Aorta (tissue), 5 donors: Measurements from ENCODE around the gene ANP32A. TPM values are rescaled to one million over a fixed set of nuclear protein-coding genes. Genes with fewer than 3 reads are reported as not detected.
A peak's percentile ranks its signal among the peaks of the same experiment; 100 is the strongest.

Source experiments
- ATAC-seq: fragments of 200-7000 bp; cut with Tn5 transposase; one replicate; pipeline ENCODE4 v1.9.1; 2022; ENCODE audit warnings: moderate library complexity; ENCODE audit not compliant: low FRiP score
- DNase-seq, 2 donors: peaks; one replicate each; pipeline ENCODE4 v3.0.0-alpha.2; 2020
- H3K27ac ChIP-seq, 2 donors: one replicate each; pipeline ENCODE4 v1.5.1; 2013; ENCODE audit warnings: low read length in 2 of 2, mild to moderate bottlenecking in 2 of 2, moderate library complexity in 2 of 2, control low read depth in 1 of 2, inconsistent platforms in 1 of 2, low read depth in 1 of 2
- H3K27me3 ChIP-seq, 2 donors: one replicate each; pipeline ENCODE4 v1.6.1; 2013; ENCODE audit warnings: control low read depth in 1 of 2, low read length in 1 of 2, mild to moderate bottlenecking in 1 of 2, moderate library complexity in 1 of 2; ENCODE audit not compliant: insufficient read depth in 2 of 2, control insufficient read depth in 1 of 2
- H3K36me3 ChIP-seq, 2 donors: one replicate each; pipeline ENCODE4 v1.6.1; 2013; ENCODE audit warnings: control low read depth in 1 of 2, low read length in 1 of 2, mild to moderate bottlenecking in 1 of 2; ENCODE audit not compliant: insufficient read depth in 2 of 2, control insufficient read depth in 1 of 2
- H3K4me1 ChIP-seq, 2 donors: one replicate each; pipeline ENCODE4 v1.6.1; 2013; ENCODE audit warnings: low read length in 2 of 2, control low read depth in 1 of 2, mild to moderate bottlenecking in 1 of 2, moderate library complexity in 1 of 2; ENCODE audit not compliant: insufficient read depth in 2 of 2, control insufficient read depth in 1 of 2
- H3K4me3 ChIP-seq, 2 donors: one replicate each; pipeline ENCODE4 v1.5.1; 2013; ENCODE audit warnings: low read length in 2 of 2, control low read depth in 1 of 2, mild to moderate bottlenecking in 1 of 2
- H3K9me3 ChIP-seq: one replicate; pipeline ENCODE4 v1.6.1; 2013; ENCODE audit warnings: mild to moderate bottlenecking, low read length; ENCODE audit not compliant: control insufficient read depth
- WGBS, 2 donors: extraction: QIAGEN DNeasy Blood & Tissue Kit; methylation state at CpG; one replicate each; pipeline ENCODE4 v1.1.7; 2013; 5-methylcytosine and 5-hydroxymethylcytosine counted together
- intact Hi-C, 2 donors: fragments of 100-400 bp; cut with DNase I; formaldehyde crosslinking; loops; one replicate each; pipeline versions ENCODE4 v1.14.2 to v1.15.0; 2022
- polyA plus RNA-seq, 2 donors: library from polyadenylated mRNA; stranded (reverse); fragments of 200-250 nt; gene quantifications; one replicate each; pipeline ENCODE4 v1.2.3, GENCODE V29; 2013
- total RNA-seq, 2 donors: library from RNA; stranded (reverse); fragmentation: NEBNext Ultra II Directional; extraction: Animal tissue kit (Norgen Biotek cat#: 25700); gene quantifications; one replicate each; pipeline ENCODE4 v1.2.1, GENCODE V29; 2021
- donor health status: healthy with polysubstance abuse.
- donor health status: Bipolar disorder and iron deficiency.
- donor health status: DM: no; HTN: no; CAD: no.
- donor health status: DM: no; HTN: no; CAD: no.
- donor health status: DM: yes; HTN: yes; CAD: no.

Gene ANP32A
- total and polyA plus RNA-seq, 4 donors = 63.2 to 106 (median 69.8) TPM

DNA sequence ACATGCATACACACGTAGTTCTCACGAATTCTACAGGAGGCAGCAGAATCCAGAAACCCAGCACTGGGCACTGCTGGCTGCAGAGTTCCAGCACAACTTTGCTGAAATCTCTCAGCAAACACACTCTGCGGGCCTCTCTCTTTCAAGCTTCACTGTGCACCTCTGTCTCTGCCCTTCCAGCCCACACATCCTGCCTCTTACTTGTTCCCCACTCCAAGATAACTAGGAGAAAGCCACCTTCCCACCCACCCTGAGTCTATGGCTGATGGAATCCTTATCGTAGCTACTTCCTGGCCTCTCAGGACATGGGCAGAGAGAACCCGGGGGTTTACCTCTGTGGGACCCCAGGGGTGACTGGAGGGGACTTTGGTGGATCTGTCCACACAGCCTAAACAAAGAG is 11.9 kb downstream of the ANP32A start:
- intact Hi-C loops = no loop called here
- no peak overlapping the region for H3K4me3 ChIP-seq
- no peaks in the 10 kb centered on the region for H3K4me1 ChIP-seq
- no peaks in the 10 kb centered on the region for H3K27me3 ChIP-seq
- DNase-seq = no peak
- no peaks in the 10 kb centered on the region for H3K9me3 ChIP-seq
- WGBS, 2 donors = 47 to 52% methylated on average over 5 of the region's 5 CpGs
- no peak for ATAC-seq
- no peak overlapping the region for H3K27ac ChIP-seq
- H3K36me3 ChIP-seq = no peaks in the 10 kb centered on the region

DNA sequence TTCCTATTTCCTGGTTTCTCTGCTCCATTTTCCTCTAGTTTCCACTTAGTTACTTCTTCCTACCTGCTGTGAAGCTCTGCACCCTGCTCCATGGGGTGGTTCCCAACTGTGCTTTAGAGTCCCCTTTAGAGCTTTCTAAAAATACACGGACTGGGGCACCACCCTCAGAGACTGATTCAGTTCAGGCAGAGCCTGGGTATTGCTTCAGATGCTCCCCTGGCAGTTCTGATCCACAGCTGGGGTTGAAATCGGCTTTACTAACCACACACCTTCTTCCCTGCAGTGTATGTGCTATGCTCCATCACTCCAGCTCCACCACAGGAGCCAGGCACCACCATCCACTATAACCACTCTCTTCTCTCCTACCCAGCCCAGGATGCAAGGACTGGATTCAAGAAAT is 12.6 kb downstream of the ANP32A start:
- no peak overlapping the region for H3K4me3 ChIP-seq
- no peaks in the 10 kb centered on the region for H3K36me3 ChIP-seq
- no peak overlapping the region for H3K27ac ChIP-seq
- intact Hi-C loops = no loop called here
- no peaks in the 10 kb centered on the region for H3K9me3 ChIP-seq
- no peaks in the 10 kb centered on the region for H3K4me1 ChIP-seq
- DNase-seq (no peak), ATAC-seq (no peak)
- 26% methylated on average over 2 of the region's 2 CpGs for WGBS, 2 donors
- H3K27me3 ChIP-seq = no peaks in the 10 kb centered on the region

DNA sequence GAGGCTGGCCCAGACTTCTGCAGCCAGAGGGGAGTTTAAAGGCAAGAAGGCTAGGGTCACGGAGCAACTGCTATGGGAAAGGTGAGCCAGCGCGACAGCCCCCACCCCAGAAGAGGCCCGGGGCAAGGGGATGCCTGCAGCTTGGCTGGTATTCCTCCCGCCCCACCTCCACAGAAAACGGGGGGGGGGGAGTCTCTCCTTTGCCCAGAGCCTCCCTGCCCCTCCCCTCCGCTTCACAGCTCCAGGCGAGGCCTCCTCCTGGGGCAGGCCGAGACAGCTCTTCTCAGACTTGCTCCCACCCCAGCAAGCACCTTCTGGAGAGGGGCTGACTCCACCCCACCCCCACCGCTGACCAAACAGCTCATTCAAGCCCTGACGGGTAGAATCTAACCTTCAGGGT is 13.4 kb downstream of the ANP32A start:
- Histone ChIP-seq H3K4me1 (no peaks in the 10 kb centered on the region), H3K27ac (no peak overlapping the region), H3K4me3 (no peak overlapping the region), H3K27me3 (no peaks in the 10 kb centered on the region), H3K9me3 (no peaks in the 10 kb centered on the region), H3K36me3 (no peaks in the 10 kb centered on the region)
- 62 to 64% methylated on average over 7 to 11 of the region's 11 CpGs for WGBS, 2 donors
- intact Hi-C loops = no loop called here
- ATAC-seq (no peak), DNase-seq (no peak)

DNA sequence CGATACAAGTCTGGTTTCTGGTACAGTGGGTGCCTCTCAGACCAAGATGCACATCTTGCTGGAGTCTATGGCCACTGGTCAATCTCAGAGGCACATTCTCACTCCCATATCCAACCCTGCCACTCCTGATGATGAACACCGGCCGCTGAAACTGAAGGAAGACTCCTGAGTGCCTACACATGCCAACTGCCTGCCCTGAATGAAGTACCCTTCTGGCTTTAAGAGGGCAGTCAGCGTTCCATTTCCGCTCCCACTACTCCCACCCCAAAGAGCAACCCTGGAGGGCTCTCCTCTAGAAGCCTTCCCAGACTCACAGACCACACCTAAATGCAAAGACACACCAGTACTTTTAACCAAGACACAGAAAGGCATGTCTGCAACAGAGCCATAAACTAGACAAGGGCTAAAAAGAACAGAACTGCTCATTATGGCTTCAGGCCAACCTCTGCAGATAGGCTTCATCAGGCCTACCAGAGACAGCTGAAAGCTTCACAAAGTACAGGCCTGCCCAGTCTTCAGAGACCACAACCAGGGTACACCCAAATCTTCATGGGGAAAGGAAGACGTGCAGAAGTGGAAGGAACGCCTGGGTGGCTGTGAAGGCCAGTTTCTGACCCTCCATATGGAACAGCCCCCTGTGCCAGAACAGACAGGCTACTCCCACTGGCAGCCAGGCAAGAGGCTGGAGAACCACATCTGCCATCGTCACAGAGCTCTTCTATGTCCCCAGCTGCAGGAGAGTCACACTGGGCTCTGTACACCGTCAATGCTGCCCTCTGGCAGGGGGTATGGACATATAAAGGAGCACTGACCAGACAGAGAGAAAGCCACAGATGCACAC is 14.3 kb downstream of the ANP32A start:
- H3K27ac ChIP-seq = no peak overlapping the region
- H3K4me1 ChIP-seq = no peaks in the 10 kb centered on the region
- intact Hi-C loops = no loop called here
- DNase-seq (no peak), ATAC-seq (peak; percentile 15)
- no peaks in the 10 kb centered on the region for H3K27me3 ChIP-seq
- WGBS, 2 donors = 64 to 68% methylated on average over 9 of the region's 9 CpGs
- no peak overlapping the region for H3K4me3 ChIP-seq
- H3K36me3 ChIP-seq = no peaks in the 10 kb centered on the region
- H3K9me3 ChIP-seq = no peaks in the 10 kb centered on the region

DNA sequence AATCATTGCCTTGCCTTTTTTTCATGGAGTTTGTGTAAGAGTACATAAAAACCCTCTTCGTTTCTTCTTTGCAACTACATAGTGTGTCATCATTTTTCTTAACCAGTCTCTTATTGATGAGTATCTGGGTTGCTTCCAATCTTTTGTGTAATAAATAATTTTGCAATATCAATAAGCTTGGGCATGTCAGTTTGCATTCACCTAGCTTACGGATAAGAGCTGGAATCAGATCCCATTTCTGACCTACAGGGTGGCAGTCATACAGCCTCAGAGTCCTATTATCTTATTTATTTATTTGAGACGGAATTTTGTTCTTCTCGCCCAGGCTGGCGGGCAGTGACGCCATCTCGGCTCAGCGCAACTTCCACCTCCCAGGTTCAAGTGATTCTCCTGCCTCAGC is 18.3 kb downstream of the ANP32A start:
- Histone ChIP-seq H3K36me3 (no peaks in the 10 kb centered on the region), H3K4me1 (no peaks in the 10 kb centered on the region), H3K27ac (no peak overlapping the region), H3K4me3 (no peak overlapping the region), H3K9me3 (no peaks in the 10 kb centered on the region), H3K27me3 (no peaks in the 10 kb centered on the region)
- intact Hi-C loops = no loop called here
- WGBS, 2 donors = 95 to 96% methylated on average over 8 of the region's 8 CpGs
- DNase-seq (no peak), ATAC-seq (no peak)

DNA sequence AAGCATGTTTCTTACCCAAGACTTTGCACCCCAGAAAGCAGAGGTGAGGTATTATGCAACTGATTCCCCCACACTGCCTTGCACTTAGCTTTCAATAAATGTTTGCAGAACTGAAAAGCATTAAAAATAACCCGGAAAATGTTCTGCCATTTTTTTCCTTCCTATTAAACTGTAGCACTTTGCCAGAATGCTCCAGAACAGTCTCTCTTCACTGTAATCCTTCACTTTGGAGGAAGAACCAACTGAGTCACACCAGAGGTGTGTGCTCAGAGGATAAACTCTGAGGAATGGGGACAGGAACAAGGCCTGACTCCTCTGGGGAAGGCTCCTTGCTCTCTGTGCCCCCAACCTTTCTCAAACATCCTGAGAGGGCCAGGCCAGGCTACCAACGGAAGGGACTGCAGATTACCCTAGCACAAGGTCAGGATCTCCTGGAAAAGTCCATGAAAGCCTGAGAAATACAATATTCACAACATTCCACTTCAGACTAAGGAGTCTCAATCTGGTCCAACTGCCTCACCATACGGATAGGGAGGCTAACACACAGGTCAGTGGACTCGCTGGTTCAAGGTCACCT is 19.0 kb downstream of the ANP32A start:
- Histone ChIP-seq H3K36me3 (no peaks in the 10 kb centered on the region), H3K9me3 (no peaks in the 10 kb centered on the region), H3K4me1 (no peaks in the 10 kb centered on the region), H3K4me3 (no peak overlapping the region), H3K27ac (no peak overlapping the region), H3K27me3 (no peaks in the 10 kb centered on the region)
- ATAC-seq (no peak), DNase-seq (no peak)
- intact Hi-C loops = no loop called here
- WGBS, 2 donors = 62 to 63% methylated on average over 4 of the region's 4 CpGs

DNA sequence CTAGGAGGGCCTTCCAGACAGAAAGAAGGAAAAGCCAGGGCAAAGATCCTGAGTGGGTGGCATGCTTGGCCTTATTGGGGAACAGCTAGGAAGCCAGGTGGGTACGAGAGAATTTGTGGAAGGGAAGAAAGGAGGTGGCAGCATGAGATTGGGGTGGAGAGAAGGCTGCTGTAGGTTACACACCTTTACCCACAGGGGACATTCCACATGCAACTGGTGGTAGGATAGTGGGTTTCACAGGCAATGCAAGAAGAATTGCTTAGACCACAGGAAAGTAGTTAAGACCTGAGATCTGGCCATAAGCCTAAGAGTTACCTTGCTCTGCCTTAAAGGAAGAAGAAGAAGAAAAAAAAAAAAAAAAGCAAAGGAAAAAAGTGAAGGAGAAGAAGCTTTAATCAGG is 19.8 kb downstream of the ANP32A start:
- Histone ChIP-seq H3K9me3 (no peaks in the 10 kb centered on the region), H3K27me3 (no peaks in the 10 kb centered on the region), H3K36me3 (no peaks in the 10 kb centered on the region), H3K4me3 (no peak overlapping the region), H3K4me1 (no peaks in the 10 kb centered on the region), H3K27ac (no peak overlapping the region)
- no peak for DNase-seq
- 95% methylated on average over 1 of the region's 1 CpG for WGBS, 2 donors
- intact Hi-C loops = no loop called here
- no peak for ATAC-seq

DNA sequence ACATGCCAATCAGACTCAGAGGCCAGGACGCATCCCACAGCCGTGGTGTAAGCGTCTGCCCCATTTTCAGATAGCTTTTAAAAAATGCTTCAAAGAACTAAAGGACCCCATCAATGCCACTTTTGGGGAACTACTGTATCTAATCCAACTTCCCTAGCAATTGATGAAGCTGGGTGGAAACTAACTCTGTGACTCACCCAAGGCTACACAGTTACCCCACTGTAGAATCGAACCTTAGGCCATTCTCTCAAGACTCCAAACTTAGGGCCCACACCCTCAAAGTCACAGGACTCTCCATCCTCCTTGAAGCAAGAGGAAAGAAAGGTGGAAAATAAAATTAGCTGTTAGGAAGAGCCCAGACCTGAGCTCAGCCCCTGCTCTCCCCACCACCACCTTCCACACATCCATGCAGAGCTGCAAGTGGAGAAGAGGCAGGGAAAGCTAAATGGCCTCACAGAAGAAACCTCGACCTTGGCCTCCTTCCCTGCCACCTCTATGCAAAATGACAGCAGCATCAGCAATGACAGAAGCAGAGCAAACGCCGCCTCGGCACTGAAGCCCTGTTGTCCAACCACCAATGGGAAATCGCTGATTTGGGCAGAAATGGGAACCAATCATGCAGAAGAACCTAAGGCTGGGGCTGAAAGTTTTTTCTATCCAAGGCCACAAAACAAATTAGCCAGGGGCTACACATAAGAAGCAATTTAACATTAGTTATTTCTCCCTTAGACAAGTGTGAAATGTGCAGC is 22.2 kb downstream of the ANP32A start:
- Histone ChIP-seq H3K9me3 (no peaks in the 10 kb centered on the region), H3K27ac (no peak overlapping the region), H3K4me1 (no peaks in the 10 kb centered on the region), H3K4me3 (no peak overlapping the region), H3K36me3 (no peaks in the 10 kb centered on the region), H3K27me3 (no peaks in the 10 kb centered on the region)
- DNase-seq (no peak), ATAC-seq (no peak)
- WGBS, 2 donors = 65 to 74% methylated on average over 9 of the region's 9 CpGs
- intact Hi-C loops = no loop called here
